ENCODE data around the gene INPP4A. TPM values are rescaled to one million over a fixed set of nuclear protein-coding genes. Genes with fewer than 3 reads are reported as not detected.

Gene INPP4A
- total and polyA plus RNA-seq, 10 of the 15 experiments (the other 5 are each of a cell fraction or from before 2014, with no cell fraction given), result 4.7 to 62.3 (median 36.9) TPM

GRCh38 chr2:98548920-98549818 lies 104.5 kb downstream of the INPP4A start (continued):
- TF ChIP-seq NFIC (IDR thresholded peaks at IDR 0.05; ENCODE audit: low read depth, low read length), result no peak
- no peak for TF ChIP-seq ASH2L (IDR thresholded peaks at IDR 0.05; ENCODE audit: borderline replicate concordance, low read depth)
- no peak for TF ChIP-seq YY1 (IDR thresholded peaks at IDR 0.05; ENCODE audit: low read depth, low read length)
- no peak for TF ChIP-seq FOXM1 (IDR thresholded peaks at IDR 0.05; ENCODE audit: low read depth, low read length)
- peak; percentile 27; the same call in 1 of the 2 replicates for TF ChIP-seq CREM (IDR thresholded peaks at IDR 0.05; ENCODE audit: low read depth)
- TF ChIP-seq IKZF1 (conservative IDR thresholded peaks at IDR 0.05), result peak; percentile 30; the same call in 1 of the 2 replicates
- no peak for TF ChIP-seq ZBED1 (IDR thresholded peaks at IDR 0.05; ENCODE audit: borderline replicate concordance)
- TF ChIP-seq IKZF2 (IDR thresholded peaks at IDR 0.05), result peak in 1 of 2 experiments; percentile 34; a peak in 1 of 4 replicates
- no peak for TF ChIP-seq SMAD5 (IDR thresholded peaks at IDR 0.05; ENCODE audit: low read depth)

GRCh38 chr2:98550165-98550564 lies 105.5 kb downstream of the INPP4A start:
- RAD21 ChIA-PET (ENCODE audit: unreplicated experiment), result no interaction called here
- TF ChIP-seq LARP7 (IDR thresholded peaks at IDR 0.05), result no peak
- TF ChIP-seq CHD2 (IDR thresholded peaks at IDR 0.05; ENCODE audit: borderline replicate concordance, low read depth, low read length), result no peak
- TF ChIP-seq, protein P1, sequence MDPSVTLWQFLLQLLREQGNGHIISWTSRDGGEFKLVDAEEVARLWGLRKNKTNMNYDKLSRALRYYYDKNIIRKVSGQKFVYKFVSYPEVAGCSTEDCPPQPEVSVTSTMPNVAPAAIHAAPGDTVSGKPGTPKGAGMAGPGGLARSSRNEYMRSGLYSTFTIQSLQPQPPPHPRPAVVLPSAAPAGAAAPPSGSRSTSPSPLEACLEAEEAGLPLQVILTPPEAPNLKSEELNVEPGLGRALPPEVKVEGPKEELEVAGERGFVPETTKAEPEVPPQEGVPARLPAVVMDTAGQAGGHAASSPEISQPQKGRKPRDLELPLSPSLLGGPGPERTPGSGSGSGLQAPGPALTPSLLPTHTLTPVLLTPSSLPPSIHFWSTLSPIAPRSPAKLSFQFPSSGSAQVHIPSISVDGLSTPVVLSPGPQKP (IDR thresholded peaks at IDR 0.05; ENCODE audit: low read depth, low read length), result no peak
- TF ChIP-seq CHD4 (IDR thresholded peaks at IDR 0.05), result no peak
- no peak for TF ChIP-seq IKZF2 (IDR thresholded peaks at IDR 0.05)
- no peak for TF ChIP-seq POLR2AphosphoS2 (IDR thresholded peaks at IDR 0.05; ENCODE audit: low read depth, low read length)
- no peak for TF ChIP-seq RAD51 (IDR thresholded peaks at IDR 0.05)
- TF ChIP-seq SUZ12 (IDR thresholded peaks at IDR 0.05; ENCODE audit: unreplicated experiment), result no peak
- no peak for TF ChIP-seq PKNOX1 (IDR thresholded peaks at IDR 0.05)
- TF ChIP-seq, protein P2, sequence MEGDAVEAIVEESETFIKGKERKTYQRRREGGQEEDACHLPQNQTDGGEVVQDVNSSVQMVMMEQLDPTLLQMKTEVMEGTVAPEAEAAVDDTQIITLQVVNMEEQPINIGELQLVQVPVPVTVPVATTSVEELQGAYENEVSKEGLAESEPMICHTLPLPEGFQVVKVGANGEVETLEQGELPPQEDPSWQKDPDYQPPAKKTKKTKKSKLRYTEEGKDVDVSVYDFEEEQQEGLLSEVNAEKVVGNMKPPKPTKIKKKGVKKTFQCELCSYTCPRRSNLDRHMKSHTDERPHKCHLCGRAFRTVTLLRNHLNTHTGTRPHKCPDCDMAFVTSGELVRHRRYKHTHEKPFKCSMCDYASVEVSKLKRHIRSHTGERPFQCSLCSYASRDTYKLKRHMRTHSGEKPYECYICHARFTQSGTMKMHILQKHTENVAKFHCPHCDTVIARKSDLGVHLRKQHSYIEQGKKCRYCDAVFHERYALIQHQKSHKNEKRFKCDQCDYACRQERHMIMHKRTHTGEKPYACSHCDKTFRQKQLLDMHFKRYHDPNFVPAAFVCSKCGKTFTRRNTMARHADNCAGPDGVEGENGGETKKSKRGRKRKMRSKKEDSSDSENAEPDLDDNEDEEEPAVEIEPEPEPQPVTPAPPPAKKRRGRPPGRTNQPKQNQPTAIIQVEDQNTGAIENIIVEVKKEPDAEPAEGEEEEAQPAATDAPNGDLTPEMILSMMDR (IDR thresholded peaks at IDR 0.05 in 2 of 3, conservative IDR thresholded peaks at IDR 0.05 in 1 of 3; ENCODE audit: control insufficient read depth in 2 of 3, extremely low read depth in 1 of 3, insufficient read depth in 1 of 3, low read depth in 3 of 3, low read length in 3 of 3), result no peak
- no peak for TF ChIP-seq MXI1 (IDR thresholded peaks at IDR 0.05; ENCODE audit: low read depth, low read length)

More at GRCh38 chr2:98550165-98550564, 105.5 kb downstream of the INPP4A start:
- FAIRE-seq, result no peak
- ChIA-PET POLR2A (no interaction called here), SMC1A (ENCODE audit: uncharacterized antibody, unreplicated experiment) (interaction anchor here (1.9 kb wide), 1 partner anchor 137 kb away, joined by 5 read pairs; no protein-coding TSS in a partner anchor), CTCF (interaction anchor here (1.6 kb wide), 1 partner anchor 80 kb away, joined by 3 read pairs; no protein-coding TSS in a partner anchor)
- no peak for ATAC-seq
- Histone ChIP-seq H3K4me2 (ENCODE audit: control insufficient read depth, insufficient read depth) (no peak overlapping the region), H2AFZ (ENCODE audit: control insufficient read depth, low read depth, low read length) (no peak overlapping the region), H3K9ac (ENCODE audit: control insufficient read depth, insufficient read depth, low read length) (peak overlapping the region; percentile 30; the same call in 1 of the 2 replicates), H3K27ac (ENCODE audit: control insufficient read depth, insufficient read depth) (peak overlapping the region; percentile 62; the same call in 1 of the 2 replicates), H3K4me3 (no peak overlapping the region), H3K4me1 (ENCODE audit: control insufficient read depth, insufficient read depth, low read length) (peaks cover 54% of the 10 kb centered on the region), H3K79me2 (ENCODE audit: control insufficient read depth, insufficient read depth, low read length) (no peaks in the 10 kb centered on the region), H3K36me3 (ENCODE audit: control insufficient read depth in 2 of 2, insufficient read depth in 2 of 2, low read length in 1 of 2) (peaks cover 56 to 59% of the 10 kb centered on the region in 2 experiments), H3K9me3 (replicated peaks; ENCODE audit: control insufficient read depth, insufficient read depth, low read length) (no peaks in the 10 kb centered on the region), H4K20me1 (ENCODE audit: control insufficient read depth, insufficient read depth) (no peaks in the 10 kb centered on the region), H3K27me3 (replicated peaks in 1 of 2; ENCODE audit: control insufficient read depth in 2 of 2, insufficient read depth in 2 of 2, low read length in 1 of 2) (no peaks in the 10 kb centered on the region)
- WGBS (ENCODE audit: insufficient coverage, insufficient replicate concordance, low lambda C conversion rate, missing lambda C conversion rate), result 100% methylated on average over 3 of the region's 4 CpGs
- in situ Hi-C loops (cut with MboI), result no loop called here
- BruUV-seq (replicated peaks), result no TSS peak
- DNase-seq (ENCODE audit: low read depth, low spot score), result no peak
- intact Hi-C loops (cut with micrococcal nuclease; ENCODE audit: unreplicated experiment), result no loop called here

Data from GM12878 (cell line).